PC-3 (cell line): Measurements from ENCODE around the gene PPARG. TPM values are rescaled to one million over a fixed set of nuclear protein-coding genes. Genes with fewer than 3 reads are reported as not detected.

Source experiments
- ATAC-seq: fragments of 200-7000 bp; cut with Tn5 transposase; 2 replicates; pipeline ENCODE4 v1.9.1; 2020; ENCODE audit warnings: mild to moderate bottlenecking, moderate library complexity
- BruUV-seq: library from RNA; stranded (reverse); fragments of 400-500 nt; replicated peaks from 2 replicates; lab custom pipeline; 2021; lab: Mats Ljungman, UMichigan
- CTCF ChIA-PET: fragments of 300-600 bp; sonication (Branson Sonifier 250); formaldehyde crosslinking; loops from one replicate; lab custom pipeline; 2022; ENCODE audit warnings: antibody characterized with exemption; lab: Charles Lee
- POLR2A ChIA-PET: fragments of 300-600 bp; sonication (Branson Sonifier 250); formaldehyde crosslinking; loops from one replicate; lab custom pipeline; 2022; ENCODE audit warnings: antibody characterized with exemption; ENCODE audit not compliant: unreplicated experiment; lab: Charles Lee
- DNase-seq: peaks from one replicate; pipeline ENCODE4 v3.0.0-alpha.2; 2015
- H2AFZ ChIP-seq: fragments of 300-600 bp; sonication (generic); 2 replicates; pipeline ENCODE4 v1.6.0; 2016; ENCODE audit warnings: antibody characterized with exemption, low read length
- H3F3A ChIP-seq: fragments of 300-600 bp; sonication (generic); one replicate; pipeline ENCODE4 v1.6.0; 2017; ENCODE audit warnings: antibody characterized with exemption, low read length, control low read depth, mild to moderate bottlenecking; ENCODE audit not compliant: unreplicated experiment
- H3K27ac ChIP-seq: fragments of 300-600 bp; sonication (generic); 2 replicates; pipeline ENCODE4 v1.5.1; 2016; ENCODE audit warnings: mild to moderate bottlenecking, low read length
- H3K27me3 ChIP-seq: fragments of 300-600 bp; sonication (generic); 2 replicates; pipeline ENCODE4 v1.6.1; 2016; ENCODE audit warnings: low read length, mixed read lengths
- H3K36me3 ChIP-seq: fragments of 300-600 bp; sonication (generic); 2 replicates; pipeline ENCODE4 v1.6.1; 2016; ENCODE audit warnings: low read depth, mixed run types, low read length, mixed read lengths
- H3K4me1 ChIP-seq: fragments of 300-600 bp; sonication (generic); 2 replicates; pipeline ENCODE4 v1.5.1; 2016; ENCODE audit warnings: low read length; ENCODE audit not compliant: insufficient read depth
- H3K4me2 ChIP-seq: fragments of 300-600 bp; sonication (generic); 2 replicates; pipeline ENCODE4 v1.6.0; 2016; ENCODE audit warnings: low read length
- H3K4me3 ChIP-seq: fragments of 300-600 bp; sonication (generic); 2 replicates; pipeline ENCODE4 v1.5.1; 2016; ENCODE audit warnings: mild to moderate bottlenecking, low read length, mixed read lengths
- H3K79me2 ChIP-seq: fragments of 300-600 bp; sonication (generic); 2 replicates; pipeline ENCODE4 v1.6.1; 2017; ENCODE audit warnings: low read length, mixed read lengths
- H3K9ac ChIP-seq: fragments of 300-600 bp; sonication (generic); 2 replicates; pipeline ENCODE4 v1.6.0; 2016; ENCODE audit warnings: mild to moderate bottlenecking, low read length
- H3K9me2 ChIP-seq: fragments of 300-600 bp; sonication (generic); replicated peaks from 2 replicates; pipeline ENCODE4 v1.6.1; 2016; ENCODE audit warnings: mixed run types, low read length, mixed read lengths
- H3K9me3 ChIP-seq: fragments of 300-600 bp; sonication (generic); 2 replicates; pipeline ENCODE4 v1.6.1; 2016; ENCODE audit warnings: low read length, mixed read lengths
- H4K20me1 ChIP-seq: fragments of 300-600 bp; sonication (generic); 2 replicates; pipeline ENCODE4 v1.6.1; 2016; ENCODE audit warnings: low read length, mixed read lengths
- EZH2 ChIP-seq: fragments of 300-600 bp; sonication (generic); IDR thresholded peaks from one replicate; pipeline ENCODE4 v1.6.1; 2017; ENCODE audit warnings: antibody characterized with exemption, mild to moderate bottlenecking, low read length; ENCODE audit not compliant: unreplicated experiment
- EZH2phosphoT487 ChIP-seq: fragments of 300-600 bp; sonication (generic); IDR thresholded peaks from 2 replicates; pipeline ENCODE4 v1.6.1; 2018; ENCODE audit warnings: mild to moderate bottlenecking, antibody characterized with exemption, low read length, borderline replicate concordance
- intact Hi-C: fragments of 100-400 bp; cut with micrococcal nuclease; formaldehyde crosslinking; loops from 2 replicates; pipeline ENCODE4 v1.9.0; 2023
- total RNA-seq: library from RNA; depleted of rRNA; stranded (reverse); fragments of >200 nt; gene quantifications from 2 replicates; pipeline ENCODE4 v1.2.3, GENCODE V29; 2014
- TF ChIP-seq, protein P1 (sequence below): fragments of 300-600 bp; sonication (generic); conservative IDR thresholded peaks from 2 replicates; pipeline ENCODE4 v1.5.1; 2017; ENCODE audit warnings: antibody characterized with exemption, low read depth, mild to moderate bottlenecking, low read length

The PPARG gene
- total RNA-seq, 1 experiment from 2014 or later, result 250 TPM

DNA sequence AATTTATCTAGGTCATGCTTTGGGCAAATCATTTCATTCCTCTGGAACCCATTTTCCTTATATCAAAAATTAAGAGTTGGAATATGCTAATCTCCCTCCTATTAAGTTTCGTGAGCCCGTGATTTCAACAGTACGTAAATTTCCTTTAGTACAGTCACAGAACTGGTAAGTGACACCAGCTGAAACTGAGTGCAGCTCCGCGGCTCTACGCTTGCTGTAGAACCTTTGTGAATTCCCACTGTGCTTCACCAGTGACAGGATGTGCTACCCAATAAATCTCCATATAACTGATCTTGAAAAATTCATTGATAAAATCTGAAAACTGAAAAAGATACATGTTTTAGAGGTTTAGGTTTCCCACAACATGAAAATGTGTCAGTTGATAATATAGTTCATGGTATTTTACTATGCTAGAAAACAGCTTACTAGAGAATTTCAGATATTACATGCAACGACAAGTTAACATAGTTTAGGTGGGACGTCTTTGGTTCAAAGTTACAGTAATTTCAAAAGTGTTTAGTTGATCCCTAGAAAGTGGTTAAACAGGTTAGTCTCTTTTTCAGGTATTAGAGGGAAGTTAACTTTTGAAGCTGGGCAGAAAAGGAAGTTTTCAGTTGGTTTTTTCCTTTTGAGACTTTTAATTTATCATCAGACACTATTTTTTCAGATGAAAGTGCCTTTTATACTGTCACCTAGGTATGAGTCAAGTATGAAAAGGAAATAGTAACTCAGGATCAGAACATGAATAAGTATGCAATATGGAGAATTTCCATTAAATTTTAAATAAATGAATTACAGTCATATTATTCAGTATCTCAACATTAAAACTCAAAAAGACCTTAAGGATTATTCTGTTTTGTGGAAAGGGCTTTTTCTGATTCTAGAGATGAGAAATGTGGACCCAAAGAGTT lies 57.0 kb downstream of the PPARG start:
- H3K9me3 ChIP-seq, result no peaks in the 10 kb centered on the region
- H3K79me2 ChIP-seq, result peaks cover 53% of the 10 kb centered on the region
- ChIA-PET CTCF (no interaction called here), POLR2A (interaction anchor here (0.6 kb wide), 1 partner anchor 38 kb away, joined by 5 read pairs; no protein-coding TSS in a partner anchor)
- no peak overlapping the region for H2AFZ ChIP-seq
- DNase-seq (peak; percentile 50), ATAC-seq (no peak)
- H3F3A ChIP-seq, result peaks cover 17% of the 10 kb centered on the region
- intact Hi-C loops, result no loop called here
- H4K20me1 ChIP-seq, result no peaks in the 10 kb centered on the region
- H3K9me2 ChIP-seq, result no peaks in the 10 kb centered on the region
- TF ChIP-seq, protein P1, sequence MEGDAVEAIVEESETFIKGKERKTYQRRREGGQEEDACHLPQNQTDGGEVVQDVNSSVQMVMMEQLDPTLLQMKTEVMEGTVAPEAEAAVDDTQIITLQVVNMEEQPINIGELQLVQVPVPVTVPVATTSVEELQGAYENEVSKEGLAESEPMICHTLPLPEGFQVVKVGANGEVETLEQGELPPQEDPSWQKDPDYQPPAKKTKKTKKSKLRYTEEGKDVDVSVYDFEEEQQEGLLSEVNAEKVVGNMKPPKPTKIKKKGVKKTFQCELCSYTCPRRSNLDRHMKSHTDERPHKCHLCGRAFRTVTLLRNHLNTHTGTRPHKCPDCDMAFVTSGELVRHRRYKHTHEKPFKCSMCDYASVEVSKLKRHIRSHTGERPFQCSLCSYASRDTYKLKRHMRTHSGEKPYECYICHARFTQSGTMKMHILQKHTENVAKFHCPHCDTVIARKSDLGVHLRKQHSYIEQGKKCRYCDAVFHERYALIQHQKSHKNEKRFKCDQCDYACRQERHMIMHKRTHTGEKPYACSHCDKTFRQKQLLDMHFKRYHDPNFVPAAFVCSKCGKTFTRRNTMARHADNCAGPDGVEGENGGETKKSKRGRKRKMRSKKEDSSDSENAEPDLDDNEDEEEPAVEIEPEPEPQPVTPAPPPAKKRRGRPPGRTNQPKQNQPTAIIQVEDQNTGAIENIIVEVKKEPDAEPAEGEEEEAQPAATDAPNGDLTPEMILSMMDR, result no peak
- no peak for TF ChIP-seq EZH2
- TF ChIP-seq EZH2phosphoT487, result no peak
- H3K27ac ChIP-seq, result peak overlapping the region; percentile 49
- no peak overlapping the region for H3K9ac ChIP-seq
- no peaks in the 10 kb centered on the region for H3K27me3 ChIP-seq
- H3K4me1 ChIP-seq, result peaks cover 53% of the 10 kb centered on the region
- 0 out of 2 replicates have a peak overlapping the region, but pooled peaks have one; percentile 1 for H3K4me2 ChIP-seq
- no TSS peak for BruUV-seq
- no peak overlapping the region for H3K4me3 ChIP-seq
- H3K36me3 ChIP-seq, result peaks cover 55% of the 10 kb centered on the region

DNA sequence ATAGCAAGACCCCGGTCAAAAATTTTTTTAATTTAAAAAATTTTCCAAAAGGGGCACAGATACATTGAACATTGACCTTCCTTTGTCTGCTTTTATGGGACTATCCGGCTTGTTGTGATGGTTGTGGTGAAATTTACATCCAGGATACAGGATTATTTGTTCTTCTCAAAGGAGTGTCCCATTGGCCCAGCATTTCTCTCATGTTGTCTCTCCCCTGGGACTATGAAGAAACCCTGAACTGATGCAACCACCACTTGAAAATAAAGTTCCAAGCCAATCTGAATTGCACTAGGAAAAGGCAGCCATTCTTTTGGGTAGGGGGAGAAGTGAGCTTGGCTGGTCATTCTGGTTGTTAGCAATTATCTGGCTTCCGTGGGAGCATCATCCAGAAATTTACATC lies 58.4 kb downstream of the PPARG start:
- H3F3A ChIP-seq, result peaks cover 17% of the 10 kb centered on the region
- no peaks in the 10 kb centered on the region for H3K27me3 ChIP-seq
- no peak for DNase-seq
- H3K9me2 ChIP-seq, result no peaks in the 10 kb centered on the region
- no peaks in the 10 kb centered on the region for H4K20me1 ChIP-seq
- peaks cover 61% of the 10 kb centered on the region for H3K4me1 ChIP-seq
- no peak overlapping the region for H3K4me3 ChIP-seq
- TF ChIP-seq, protein P1, result no peak
- TF ChIP-seq EZH2 (no peak), EZH2phosphoT487 (no peak)
- POLR2A ChIA-PET, result no interaction called here
- CTCF ChIA-PET, result no interaction called here
- no TSS peak for BruUV-seq
- H3K36me3 ChIP-seq, result peaks cover 52% of the 10 kb centered on the region
- no peak overlapping the region for H3K27ac ChIP-seq
- no peak for ATAC-seq
- no peak overlapping the region for H2AFZ ChIP-seq
- no peaks in the 10 kb centered on the region for H3K9me3 ChIP-seq
- no peak overlapping the region for H3K9ac ChIP-seq
- intact Hi-C loops, result no loop called here
- H3K79me2 ChIP-seq, result peaks cover 54% of the 10 kb centered on the region
- H3K4me2 ChIP-seq, result no peak overlapping the region
